Right atrium auricular region (tissue), 2 donors: ENCODE measurements around the gene LYST. TPM values are rescaled to one million over a fixed set of nuclear protein-coding genes. Genes with fewer than 3 reads are reported as not detected.

Source experiments
- DNase-seq: peaks from one replicate; pipeline ENCODE4 v3.0.0-alpha.2; 2019; ENCODE audit warnings: low spot score
- H3K27ac ChIP-seq, 2 donors: fragments of 200-600 bp; sonication (generic); 1 replicate in 1 of 2; 2 replicates in 1 of 2; pipeline ENCODE4 v1.5.1; 2016 to 2019
- H3K27me3 ChIP-seq, 2 donors: fragments of 200-600 bp; sonication (generic); one replicate each; pipeline versions ENCODE4 v1.5.1 to v1.6.0; 2017 to 2019
- H3K36me3 ChIP-seq: fragments of 200-600 bp; sonication (generic); one replicate; pipeline ENCODE4 v1.5.1; 2016
- H3K4me1 ChIP-seq, 2 donors: fragments of 200-600 bp; sonication (generic); one replicate each; pipeline versions ENCODE4 v1.5.1 to v1.6.0; 2017 to 2019
- H3K4me3 ChIP-seq, 2 donors: fragments of 200-600 bp; sonication (generic); 1 replicate in 1 of 2; 2 replicates in 1 of 2; pipeline ENCODE4 v1.5.1; 2017 to 2019; ENCODE audit warnings: mild to moderate bottlenecking in 1 of 2, moderate library complexity in 1 of 2
- H3K9me3 ChIP-seq, 2 donors: fragments of 200-600 bp; sonication (generic); one replicate each; pipeline ENCODE4 v1.5.1; 2019
- CTCF ChIP-seq, 2 donors: fragments of 200-600 bp; sonication (generic); IDR thresholded peaks; one replicate each; pipeline ENCODE4 v1.5.1; 2019; ENCODE audit warnings: antibody characterized with exemption in 2 of 2
- total RNA-seq, 2 donors: library from RNA; depleted of rRNA; stranded (reverse); fragments of >200 nt; gene quantifications; one replicate each; pipeline ENCODE4 v1.1.0, GENCODE V29; 2016

Gene LYST
- total RNA-seq, 2 donors from 2014 or later, result 7.3 to 13.0 TPM

GRCh38 chr1:235781807-235782206 is 84.9 kb downstream of the LYST start:
- Histone ChIP-seq H3K36me3 (peaks cover 11% of the 10 kb centered on the region), H3K27ac (no peak overlapping the region), H3K27me3 (no peaks in the 10 kb centered on the region), H3K4me3 (no peak overlapping the region), H3K9me3 (no peaks in the 10 kb centered on the region), H3K4me1 (no peaks in the 10 kb centered on the region)
- DNase-seq, result no peak
- no peak for TF ChIP-seq CTCF (IDR thresholded peaks at IDR 0.05)

GRCh38 chr1:235779770-235780169 is 86.9 kb downstream of the LYST start:
- TF ChIP-seq CTCF (IDR thresholded peaks at IDR 0.05), result no peak
- H3K27ac ChIP-seq, result no peak overlapping the region
- peaks cover 4% of the 10 kb centered on the region for H3K36me3 ChIP-seq
- no peak overlapping the region for H3K4me3 ChIP-seq
- no peak for DNase-seq
- no peaks in the 10 kb centered on the region for H3K27me3 ChIP-seq
- H3K9me3 ChIP-seq, result no peaks in the 10 kb centered on the region
- no peaks in the 10 kb centered on the region for H3K4me1 ChIP-seq

- peaks cover 4% of the 10 kb centered on the region for H3K36me3 ChIP-seq
- no peak for TF ChIP-seq CTCF (IDR thresholded peaks at IDR 0.05)
- no peak for DNase-seq
Observed at GRCh38 chr1:235776396-235776795, 90.3 kb downstream of the LYST start.

GRCh38 chr1:235775246-235775860 is 91.4 kb downstream of the LYST start:
- Histone ChIP-seq H3K36me3 (peaks cover 4% of the 10 kb centered on the region), H3K4me1 (no peaks in the 10 kb centered on the region), H3K27ac (no peak overlapping the region), H3K4me3 (no peak overlapping the region), H3K9me3 (no peaks in the 10 kb centered on the region), H3K27me3 (no peaks in the 10 kb centered on the region)
- TF ChIP-seq CTCF (IDR thresholded peaks at IDR 0.05), result no peak
- DNase-seq, result no peak

More at GRCh38 chr1:235776396-235776795, 90.3 kb downstream of the LYST start:
- no peaks in the 10 kb centered on the region for H3K9me3 ChIP-seq
- H3K27ac ChIP-seq, result no peak overlapping the region
- no peaks in the 10 kb centered on the region for H3K27me3 ChIP-seq
- H3K4me1 ChIP-seq, result no peaks in the 10 kb centered on the region
- H3K4me3 ChIP-seq, result no peak overlapping the region

GRCh38 chr1:235767795-235768194 is 98.9 kb downstream of the LYST start:
- no peak for DNase-seq
- peaks cover 8% of the 10 kb centered on the region for H3K36me3 ChIP-seq
- H3K4me1 ChIP-seq, result no peaks in the 10 kb centered on the region
- no peak overlapping the region for H3K27ac ChIP-seq
- H3K4me3 ChIP-seq, result no peak overlapping the region
- no peak for TF ChIP-seq CTCF (IDR thresholded peaks at IDR 0.05)
- no peaks in the 10 kb centered on the region for H3K27me3 ChIP-seq
- no peaks in the 10 kb centered on the region for H3K9me3 ChIP-seq

GRCh38 chr1:235766794-235767285 is 99.9 kb downstream of the LYST start:
- H3K36me3 ChIP-seq, result peaks cover 13% of the 10 kb centered on the region
- no peak for DNase-seq

More at GRCh38 chr1:235766794-235767285, 99.9 kb downstream of the LYST start:
- no peaks in the 10 kb centered on the region for H3K4me1 ChIP-seq
- no peaks in the 10 kb centered on the region for H3K9me3 ChIP-seq
- H3K4me3 ChIP-seq, result no peak overlapping the region
- TF ChIP-seq CTCF (IDR thresholded peaks at IDR 0.05), result no peak
- H3K27ac ChIP-seq, result no peak overlapping the region
- no peaks in the 10 kb centered on the region for H3K27me3 ChIP-seq
